ENCODE results near the gene CPED1. TPM values are rescaled to one million over a fixed set of nuclear protein-coding genes. Genes with fewer than 3 reads are reported as not detected.

Gene CPED1
- total RNA-seq, 1 experiment from 2014 or later = 0.13 TPM

GRCh38 chr7:121103579-121103978 lies 115.1 kb downstream of the CPED1 start:
- Mint-ChIP-seq H3K27ac (0 out of 7 replicates have a peak overlapping the region, but pooled peaks of 2 of the 3 experiments have one; percentile 26 to 36), H3K9me3 (no peaks in the 10 kb centered on the region), H3K36me3 (ENCODE audit: insufficient read depth in 1 of 3, low read depth in 3 of 3) (no peaks in the 10 kb centered on the region), H3K4me1 (peaks cover 24 to 26% of the 10 kb centered on the region in 2 experiments), H3K4me3 (no peak overlapping the region), H3K27me3 (ENCODE audit: low read depth) (no peaks in the 10 kb centered on the region)
- H2BK20ac ChIP-seq (ENCODE audit: low read depth, low read length, poor library complexity, severe bottlenecking) = no peak overlapping the region
- no peak overlapping the region for H2BK15ac ChIP-seq (ENCODE audit: low read depth, low read length)
- no peak for TF ChIP-seq CTCF (conservative IDR thresholded peaks at IDR 0.05)
- H3K79me1 ChIP-seq (ENCODE audit: insufficient read depth, low read depth, low read length, poor library complexity, severe bottlenecking) = no peaks in the 10 kb centered on the region
- peaks cover 4% of the 10 kb centered on the region; the same call in 1 of the 2 replicates for H3K4me1 ChIP-seq (ENCODE audit: insufficient read depth, low read length)
- no peak overlapping the region for H2BK5ac ChIP-seq (ENCODE audit: insufficient read length, low read length)
- no peaks in the 10 kb centered on the region for H3K23me2 ChIP-seq (ENCODE audit: insufficient read length, low read depth, low read length, poor library complexity, severe bottlenecking)
- no peaks in the 10 kb centered on the region for H3K27me3 ChIP-seq (ENCODE audit: insufficient read depth, low read length)
- no peaks in the 10 kb centered on the region for H3K79me2 ChIP-seq (ENCODE audit: insufficient read depth, low read length)
- H3K56ac ChIP-seq (ENCODE audit: insufficient read length, low read depth, low read length) = no peak overlapping the region
- H3T11ph ChIP-seq (ENCODE audit: low read length) = no peak overlapping the region
- no peak overlapping the region for H3K4ac ChIP-seq (ENCODE audit: low read depth, low read length)
- H2BK12ac ChIP-seq (ENCODE audit: insufficient read length, low read depth, low read length) = no peak overlapping the region
- H3K9ac ChIP-seq (ENCODE audit: extremely low read depth, insufficient read length, low read length) = no peak overlapping the region
- no peak overlapping the region for H2AFZ ChIP-seq (ENCODE audit: low read length)
- H2BK120ac ChIP-seq (ENCODE audit: low read depth, low read length, poor library complexity, severe bottlenecking) = no peak overlapping the region
- H3K27ac ChIP-seq (ENCODE audit: insufficient read length, low read depth, low read length) = no peak overlapping the region
- no peak overlapping the region for H3K18ac ChIP-seq (ENCODE audit: insufficient read length, low read depth, low read length)
- no peak overlapping the region for H2AK5ac ChIP-seq (ENCODE audit: insufficient read length, low read length)
- DNase-seq = no peak
- no peaks in the 10 kb centered on the region for H4K20me1 ChIP-seq (ENCODE audit: control insufficient read depth, insufficient read depth, insufficient read length)
- H4K91ac ChIP-seq (ENCODE audit: insufficient read length, low read depth, low read length) = no peak overlapping the region
- H4K5ac ChIP-seq (ENCODE audit: insufficient read length, low read depth, low read length) = no peak overlapping the region
- H4K8ac ChIP-seq (replicated peaks; ENCODE audit: insufficient read length, low read depth, low read length) = no peak overlapping the region
- H3K23ac ChIP-seq (ENCODE audit: insufficient read length, low read depth, low read length) = no peak overlapping the region
- WGBS (ENCODE audit: extremely low coverage, insufficient read length, low lambda C conversion rate) = no CpG with 5 or more reads among the region's 2 CpGs
- H3K4me2 ChIP-seq (ENCODE audit: insufficient read depth, insufficient read length, low read length) = no peak overlapping the region
- no peaks in the 10 kb centered on the region for H3K9me3 ChIP-seq (ENCODE audit: control insufficient read depth, low read depth, low read length)
- H3K14ac ChIP-seq (ENCODE audit: insufficient read depth, low read length) = no peak overlapping the region

Measured in H9 (cell line).